ENCODE measurements around the gene SLITRK5. TPM values are rescaled to one million over a fixed set of nuclear protein-coding genes. Genes with fewer than 3 reads are reported as not detected.

Gene SLITRK5
- polyA plus RNA-seq, 3 donors = 0.01 to 0.11 (median 0.07) TPM

DNA sequence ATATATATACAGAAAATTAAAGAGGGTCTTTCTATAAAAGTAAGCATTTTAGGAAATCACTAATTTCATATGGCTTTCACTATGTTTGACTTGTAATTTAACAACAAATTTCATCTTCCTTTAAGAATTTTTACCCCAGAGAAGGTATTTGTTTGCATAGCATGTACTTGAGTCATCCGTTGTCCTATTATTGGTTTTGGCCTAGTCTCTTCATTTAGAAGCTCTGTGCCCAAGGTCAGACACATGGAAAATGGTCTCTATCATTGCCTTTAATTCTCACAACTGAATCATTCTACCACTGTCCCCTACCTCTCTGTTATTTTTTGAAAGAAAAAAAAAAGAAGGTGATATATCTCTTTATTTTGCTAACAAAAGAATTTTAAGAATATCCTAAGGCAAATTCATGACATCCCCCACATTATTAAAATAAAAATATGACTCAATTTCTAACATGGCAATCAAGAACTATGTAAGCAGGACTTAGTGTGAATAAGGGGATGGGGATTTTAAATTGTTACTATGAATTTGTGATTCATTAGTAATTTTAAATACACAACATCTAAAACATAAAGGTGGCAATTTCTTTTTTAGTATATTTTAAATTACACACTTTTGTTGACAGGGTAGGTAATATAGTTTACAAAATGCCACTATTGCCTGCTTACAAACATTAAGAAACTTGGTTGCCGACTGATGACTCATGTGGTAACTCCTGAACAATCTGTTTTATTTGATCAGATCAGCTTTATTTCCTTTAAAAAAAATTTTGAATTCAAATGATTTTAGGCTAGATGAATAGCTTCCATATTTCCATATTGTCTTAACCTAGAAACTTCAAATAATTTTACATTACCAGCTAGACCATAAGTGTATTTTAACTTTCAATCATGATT lies 13.9 kb downstream of the SLITRK5 start:
- WGBS, 3 donors = 77 to 86% (median 85%) methylated on average over 2 of the region's 2 CpGs
- no peak overlapping the region for H3K27ac ChIP-seq (ENCODE audit: low read depth, low read length)

DNA sequence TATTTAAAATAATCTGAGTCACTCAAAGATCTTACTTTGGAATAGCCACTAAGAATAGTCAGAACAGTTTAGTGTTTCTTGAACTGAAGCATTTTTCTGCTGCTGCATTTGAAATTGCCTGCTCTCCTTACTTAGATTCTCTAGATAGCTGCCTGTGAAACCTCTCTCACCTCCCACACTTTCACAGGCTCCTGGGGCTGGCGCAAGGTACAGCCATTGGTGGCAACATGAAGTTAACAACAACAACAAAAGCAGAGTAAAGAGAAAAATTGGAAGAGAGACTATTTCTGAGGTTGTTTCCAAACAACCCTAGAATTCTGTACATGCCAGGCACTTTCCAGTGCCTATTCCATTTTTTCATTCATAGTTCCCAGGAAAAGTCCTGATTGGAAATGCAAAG lies 25.3 kb downstream of the SLITRK5 start:
- no peak overlapping the region for H3K27ac ChIP-seq (ENCODE audit: low read depth, low read length)
- 91 to 99% (median 93%) methylated on average over 1 of the region's 1 CpG for WGBS, 3 donors

DNA sequence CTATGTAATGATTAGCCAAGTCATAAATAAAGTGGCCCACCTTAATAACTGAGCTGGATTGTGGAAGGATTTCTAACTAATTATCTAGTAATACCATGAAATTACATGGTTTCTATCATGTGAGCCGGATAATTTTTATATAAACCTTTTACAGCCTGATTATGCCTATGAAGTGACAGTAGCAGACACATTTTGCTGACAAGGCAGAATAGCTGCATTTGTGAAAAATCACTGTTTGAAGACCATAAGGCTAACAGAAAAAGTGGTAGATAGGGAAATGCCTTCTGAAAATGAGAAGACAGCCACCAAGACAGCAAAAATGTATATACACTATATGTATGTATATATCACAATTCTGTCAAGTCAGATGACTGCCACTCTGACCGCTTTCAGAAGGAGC lies 27.1 kb downstream of the SLITRK5 start:
- H3K27ac ChIP-seq (ENCODE audit: low read depth, low read length) = no peak overlapping the region
- 86 to 90% (median 87%) methylated on average over 2 of the region's 2 CpGs for WGBS, 3 donors

DNA sequence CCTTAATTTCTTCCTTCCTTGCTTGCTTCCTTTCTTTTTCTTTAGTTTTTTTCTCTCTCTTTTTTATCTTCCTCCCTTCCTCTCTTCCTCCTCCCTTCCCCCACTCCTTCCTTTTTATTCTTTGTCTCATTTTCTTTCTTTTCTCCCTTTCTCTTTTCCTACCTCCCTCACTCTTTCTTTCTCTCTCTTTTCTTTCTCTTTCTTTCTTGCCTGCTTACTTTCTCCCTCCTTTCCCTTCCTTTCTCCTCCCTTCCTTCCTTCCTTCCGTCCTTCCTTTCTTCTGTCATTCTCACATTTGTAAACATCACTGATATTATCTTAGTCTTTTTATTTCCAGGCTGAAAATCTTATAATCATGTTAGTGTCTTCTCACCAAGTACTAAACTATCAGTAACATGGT lies 38.8 kb downstream of the SLITRK5 start:
- 54 to 81% (median 73%) methylated on average over 1 of the region's 1 CpG for WGBS, 3 donors
- H3K27ac ChIP-seq (ENCODE audit: low read depth, low read length) = no peak overlapping the region

DNA sequence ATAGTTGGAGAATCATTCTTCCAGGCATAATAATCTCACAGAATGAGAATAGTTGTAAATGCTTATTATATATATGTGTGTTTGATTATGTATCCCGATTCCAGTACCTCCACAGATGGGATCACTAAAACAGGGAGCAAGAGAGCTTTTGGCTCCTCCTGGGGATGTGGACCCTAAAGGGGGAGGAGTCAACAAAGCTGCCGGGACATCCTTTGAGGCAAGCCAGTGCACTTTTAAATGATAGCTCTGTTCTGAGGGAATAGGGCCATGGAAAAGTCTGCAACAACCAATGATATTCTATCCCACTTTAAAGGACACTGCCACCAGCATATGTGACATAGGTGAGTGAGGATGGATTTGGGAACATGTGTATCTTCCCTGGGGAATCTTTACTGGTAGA lies 40.8 kb downstream of the SLITRK5 start:
- H3K27ac ChIP-seq (ENCODE audit: low read depth, low read length) = no peak overlapping the region
- 65 to 69% (median 67%) methylated on average over 2 of the region's 2 CpGs for WGBS, 3 donors

Measured in adipose tissue (tissue), 3 donors.